Esophagus muscularis mucosa (tissue), 4 donors: ENCODE results near the gene LRRC37A3.

ENCODE experiments used
- EP300 ChIP-seq: sonication (generic); formaldehyde crosslinking; IDR thresholded peaks from one replicate; pipeline ENCODE4 v1.6.1; 2017; ENCODE audit warnings: antibody characterized with exemption
- POLR2A ChIP-seq: fragments of 450-650 bp; IDR thresholded peaks from one replicate; pipeline ENCODE4 v1.6.1; 2017; ENCODE audit warnings: antibody characterized with exemption, moderate library complexity, mild to moderate bottlenecking, low read depth
- POLR2AphosphoS5 ChIP-seq, 2 donors: sonication (generic); formaldehyde crosslinking; IDR thresholded peaks; one replicate each; pipeline ENCODE4 v1.6.1; 2017; ENCODE audit warnings: antibody characterized with exemption in 2 of 2
- TF ChIP-seq, protein P1 (sequence below), 3 experiments: fragments of 200-600 bp in 2 of 3; fragments of 450-650 bp in 1 of 3; sonication (generic) in 2 of 3; IDR thresholded peaks; one replicate each; pipeline ENCODE4 v1.5.1; 2017 to 2019; ENCODE audit warnings: antibody characterized with exemption in 3 of 3, mild to moderate bottlenecking in 2 of 3, moderate library complexity in 1 of 3

DNA sequence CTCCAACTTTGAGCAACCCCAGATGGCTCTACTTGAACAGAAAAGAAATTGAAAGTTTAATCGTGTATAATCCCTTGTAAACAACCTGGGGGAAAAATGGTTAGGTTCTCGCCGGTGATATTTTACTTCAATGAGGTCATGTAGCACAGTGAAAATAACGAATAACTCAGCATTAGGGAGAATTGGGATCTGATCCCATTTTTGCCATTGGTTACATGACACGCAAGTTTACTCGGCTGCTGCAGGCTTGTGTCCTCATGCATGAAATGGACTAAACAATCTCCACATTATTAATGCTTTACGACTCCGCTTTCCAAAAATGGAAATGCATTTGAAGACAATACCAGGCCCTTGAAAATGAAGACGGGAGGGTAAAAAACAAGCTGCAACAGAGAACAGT is 45.5 kb upstream of the LRRC37A3 start:
- no peak for TF ChIP-seq POLR2AphosphoS5 (IDR thresholded peaks at IDR 0.05)
- no peak for TF ChIP-seq POLR2A
- TF ChIP-seq, protein P1, sequence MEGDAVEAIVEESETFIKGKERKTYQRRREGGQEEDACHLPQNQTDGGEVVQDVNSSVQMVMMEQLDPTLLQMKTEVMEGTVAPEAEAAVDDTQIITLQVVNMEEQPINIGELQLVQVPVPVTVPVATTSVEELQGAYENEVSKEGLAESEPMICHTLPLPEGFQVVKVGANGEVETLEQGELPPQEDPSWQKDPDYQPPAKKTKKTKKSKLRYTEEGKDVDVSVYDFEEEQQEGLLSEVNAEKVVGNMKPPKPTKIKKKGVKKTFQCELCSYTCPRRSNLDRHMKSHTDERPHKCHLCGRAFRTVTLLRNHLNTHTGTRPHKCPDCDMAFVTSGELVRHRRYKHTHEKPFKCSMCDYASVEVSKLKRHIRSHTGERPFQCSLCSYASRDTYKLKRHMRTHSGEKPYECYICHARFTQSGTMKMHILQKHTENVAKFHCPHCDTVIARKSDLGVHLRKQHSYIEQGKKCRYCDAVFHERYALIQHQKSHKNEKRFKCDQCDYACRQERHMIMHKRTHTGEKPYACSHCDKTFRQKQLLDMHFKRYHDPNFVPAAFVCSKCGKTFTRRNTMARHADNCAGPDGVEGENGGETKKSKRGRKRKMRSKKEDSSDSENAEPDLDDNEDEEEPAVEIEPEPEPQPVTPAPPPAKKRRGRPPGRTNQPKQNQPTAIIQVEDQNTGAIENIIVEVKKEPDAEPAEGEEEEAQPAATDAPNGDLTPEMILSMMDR (IDR thresholded peaks at IDR 0.05), result no peak
- TF ChIP-seq EP300, result no peak
